Neural progenitor cell (in vitro differentiated cells): ENCODE data around the gene VAPA. TPM values are rescaled to one million over a fixed set of nuclear protein-coding genes. Genes with fewer than 3 reads are reported as not detected.
"Not testable (repeated sequence)": the region's sequence is repeated elsewhere in the genome, so short reads cannot be mapped to it uniquely, and the experiment has no call there.

Experiments
- DNase-seq: peaks from one replicate; pipeline ENCODE4 v3.0.0-alpha.2; 2016; ENCODE audit warnings: low spot score
- H2AFZ ChIP-seq: fragments of 200-600 bp; sonication (generic); replicated peaks from 2 replicates; pipeline ENCODE4 v1.6.1; 2016; ENCODE audit warnings: antibody characterized with exemption
- H3F3A ChIP-seq: fragments of 200-600 bp; sonication (generic); 2 replicates; pipeline ENCODE4 v1.6.1; 2016; ENCODE audit warnings: antibody characterized with exemption, low read depth
- H3K27ac ChIP-seq: fragments of 200-600 bp; sonication (generic); 2 replicates; pipeline ENCODE4 v1.5.1; 2016; ENCODE audit warnings: mild to moderate bottlenecking
- H3K27me3 ChIP-seq: fragments of 200-600 bp; sonication (generic); 2 replicates; pipeline ENCODE4 v1.6.1; 2016; ENCODE audit warnings: mild to moderate bottlenecking, moderate library complexity
- H3K36me3 ChIP-seq: fragments of 200-600 bp; sonication (generic); 2 replicates; pipeline ENCODE4 v1.5.1; 2016
- H3K4me1 ChIP-seq: fragments of 200-600 bp; sonication (generic); 2 replicates; pipeline ENCODE4 v1.6.1; 2016; ENCODE audit warnings: mixed run types
- H3K4me2 ChIP-seq: fragments of 200-600 bp; sonication (generic); 2 replicates; pipeline ENCODE4 v1.6.1; 2016
- H3K4me3 ChIP-seq: fragments of 200-600 bp; sonication (generic); 2 replicates; pipeline ENCODE4 v1.5.1; 2016
- H3K79me2 ChIP-seq: fragments of 200-600 bp; sonication (generic); 2 replicates; pipeline ENCODE4 v1.6.1; 2016; ENCODE audit warnings: low read depth
- H3K9ac ChIP-seq: fragments of 200-600 bp; sonication (generic); 2 replicates; pipeline ENCODE4 v1.6.1; 2016
- H3K9me3 ChIP-seq: fragments of 200-600 bp; sonication (generic); 2 replicates; pipeline ENCODE4 v1.5.1; 2016; ENCODE audit warnings: low read depth
- H4K20me1 ChIP-seq: fragments of 200-600 bp; sonication (generic); 2 replicates; pipeline ENCODE4 v1.6.1; 2016; ENCODE audit warnings: low read depth
- H3K27ac Mint-ChIP-seq: 3 replicates; pipeline ENCODE4 v1.8.0; 2021; ENCODE audit warnings: mixed read lengths
- H3K27me3 Mint-ChIP-seq: 2 replicates; pipeline ENCODE4 v1.8.0; 2022; ENCODE audit warnings: low read depth, mild to moderate bottlenecking, inconsistent platforms, moderate library complexity, mixed read lengths; ENCODE audit not compliant: insufficient read depth
- H3K36me3 Mint-ChIP-seq: 3 replicates; pipeline ENCODE4 v1.8.0; 2021; ENCODE audit warnings: mixed read lengths
- H3K4me1 Mint-ChIP-seq: 3 replicates; pipeline ENCODE4 v1.8.0; 2021; ENCODE audit warnings: mixed read lengths
- H3K4me3 Mint-ChIP-seq: 3 replicates; pipeline ENCODE4 v1.8.0; 2021; ENCODE audit warnings: mild to moderate bottlenecking, moderate library complexity, mixed read lengths
- H3K9me3 Mint-ChIP-seq: 3 replicates; pipeline ENCODE4 v1.8.0; 2020; ENCODE audit warnings: mixed read lengths
- EZH2 ChIP-seq: fragments of 200-600 bp; sonication (generic); IDR thresholded peaks from 2 replicates; pipeline ENCODE4 v1.6.1; 2017; ENCODE audit warnings: antibody characterized with exemption, mild to moderate bottlenecking, moderate library complexity
- EZH2phosphoT487 ChIP-seq: fragments of 200-600 bp; sonication (generic); IDR thresholded peaks from 2 replicates; pipeline ENCODE4 v1.6.1; 2017; ENCODE audit warnings: antibody characterized with exemption
- total RNA-seq: library from RNA; depleted of rRNA; stranded (reverse); fragments of >200 nt; gene quantifications from 2 replicates; pipeline ENCODE4 v1.2.3, GENCODE V29; 2015; ENCODE audit warnings: low replicate concordance
- TF ChIP-seq, protein P1 (sequence below): fragments of 200-600 bp; sonication (generic); IDR thresholded peaks from 2 replicates; pipeline ENCODE4 v1.5.1; 2017; ENCODE audit warnings: antibody characterized with exemption, mild to moderate bottlenecking

VAPA gene
- total RNA-seq, 1 donor from 2014 or later = 285 TPM

DNA sequence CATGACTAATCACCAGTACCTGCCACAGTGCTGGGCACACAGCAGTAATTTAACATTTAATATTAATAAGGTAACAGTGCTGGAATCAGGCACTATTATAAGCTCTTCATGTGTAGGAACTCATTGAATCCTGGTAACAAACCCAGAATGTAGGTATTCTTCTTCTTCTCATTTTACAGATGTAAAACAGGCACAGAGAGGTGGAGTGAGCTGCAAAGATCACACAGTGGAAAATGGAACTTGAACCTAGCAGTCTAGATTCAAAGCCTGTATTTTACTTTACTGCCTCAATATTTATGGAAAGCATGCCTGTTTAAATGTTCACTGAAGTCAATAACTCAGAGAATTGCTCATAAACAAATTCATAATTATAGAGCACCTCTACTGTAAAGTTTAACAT is 3.7 kb upstream of the VAPA start:
- Histone ChIP-seq H4K20me1 (peaks cover 5% of the 10 kb centered on the region), H3K27ac (no peak overlapping the region), H3K79me2 (peaks cover 9% of the 10 kb centered on the region), H3K4me3 (no peak overlapping the region), H3K4me1 (no peaks in the 10 kb centered on the region), H2AFZ (no peak overlapping the region), H3K36me3 (no peaks in the 10 kb centered on the region), H3F3A (no peaks in the 10 kb centered on the region), H3K27me3 (no peaks in the 10 kb centered on the region), H3K9ac (no peak overlapping the region), H3K9me3 (no peaks in the 10 kb centered on the region), H3K4me2 (no peak overlapping the region)
- TF ChIP-seq EZH2 (no peak), EZH2phosphoT487 (no peak)
- TF ChIP-seq, protein P1, sequence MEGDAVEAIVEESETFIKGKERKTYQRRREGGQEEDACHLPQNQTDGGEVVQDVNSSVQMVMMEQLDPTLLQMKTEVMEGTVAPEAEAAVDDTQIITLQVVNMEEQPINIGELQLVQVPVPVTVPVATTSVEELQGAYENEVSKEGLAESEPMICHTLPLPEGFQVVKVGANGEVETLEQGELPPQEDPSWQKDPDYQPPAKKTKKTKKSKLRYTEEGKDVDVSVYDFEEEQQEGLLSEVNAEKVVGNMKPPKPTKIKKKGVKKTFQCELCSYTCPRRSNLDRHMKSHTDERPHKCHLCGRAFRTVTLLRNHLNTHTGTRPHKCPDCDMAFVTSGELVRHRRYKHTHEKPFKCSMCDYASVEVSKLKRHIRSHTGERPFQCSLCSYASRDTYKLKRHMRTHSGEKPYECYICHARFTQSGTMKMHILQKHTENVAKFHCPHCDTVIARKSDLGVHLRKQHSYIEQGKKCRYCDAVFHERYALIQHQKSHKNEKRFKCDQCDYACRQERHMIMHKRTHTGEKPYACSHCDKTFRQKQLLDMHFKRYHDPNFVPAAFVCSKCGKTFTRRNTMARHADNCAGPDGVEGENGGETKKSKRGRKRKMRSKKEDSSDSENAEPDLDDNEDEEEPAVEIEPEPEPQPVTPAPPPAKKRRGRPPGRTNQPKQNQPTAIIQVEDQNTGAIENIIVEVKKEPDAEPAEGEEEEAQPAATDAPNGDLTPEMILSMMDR = no peak
- DNase-seq = no peak
- peaks cover 11% of the 10 kb centered on the region for H3K4me1 Mint-ChIP-seq
- peaks cover under 1% of the 10 kb centered on the region for H3K36me3 Mint-ChIP-seq
- H3K27ac Mint-ChIP-seq = no peak overlapping the region
- H3K4me3 Mint-ChIP-seq = no peak overlapping the region
- H3K27me3 Mint-ChIP-seq = no peaks in the 10 kb centered on the region
- no peaks in the 10 kb centered on the region for H3K9me3 Mint-ChIP-seq

DNA sequence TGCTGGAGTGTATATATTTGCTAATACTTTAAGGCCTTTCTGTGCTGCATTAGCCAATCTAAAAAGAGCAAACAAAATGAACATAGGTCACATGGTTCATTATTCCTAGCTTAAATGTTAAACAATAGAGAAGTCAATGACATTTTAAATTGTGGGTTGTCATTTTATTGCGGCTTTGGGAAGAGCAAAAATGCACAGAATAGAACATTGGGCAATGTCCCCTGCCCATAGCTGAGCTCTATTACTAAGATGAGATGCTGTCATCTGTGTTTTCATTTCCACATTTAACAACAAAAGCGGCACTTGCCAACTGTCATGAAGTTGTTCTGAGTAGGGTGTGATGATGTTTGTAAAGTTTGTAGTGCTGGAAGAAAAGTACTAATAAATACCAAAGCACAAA is 3.2 kb upstream of the VAPA start:
- Mint-ChIP-seq H3K27me3 (no peaks in the 10 kb centered on the region), H3K4me1 (peaks cover 16% of the 10 kb centered on the region), H3K4me3 (no peak overlapping the region), H3K9me3 (no peaks in the 10 kb centered on the region), H3K27ac (no peak overlapping the region), H3K36me3 (peaks cover 2% of the 10 kb centered on the region)
- H3K27me3 ChIP-seq = no peaks in the 10 kb centered on the region
- TF ChIP-seq EZH2phosphoT487 = no peak
- TF ChIP-seq, protein P1 = no peak
- TF ChIP-seq EZH2 = no peak
- H4K20me1 ChIP-seq = peaks cover 11% of the 10 kb centered on the region
- H3K4me3 ChIP-seq = no peak overlapping the region
- H3K36me3 ChIP-seq = no peaks in the 10 kb centered on the region
- H3K79me2 ChIP-seq = peaks cover 15% of the 10 kb centered on the region
- H3K4me1 ChIP-seq = peaks cover 5% of the 10 kb centered on the region
- H3F3A ChIP-seq = no peaks in the 10 kb centered on the region
- H3K9ac ChIP-seq = no peak overlapping the region
- H3K27ac ChIP-seq = no peak overlapping the region
- no peak for DNase-seq
- H2AFZ ChIP-seq = no peak overlapping the region
- no peak overlapping the region for H3K4me2 ChIP-seq
- H3K9me3 ChIP-seq = no peaks in the 10 kb centered on the region

DNA sequence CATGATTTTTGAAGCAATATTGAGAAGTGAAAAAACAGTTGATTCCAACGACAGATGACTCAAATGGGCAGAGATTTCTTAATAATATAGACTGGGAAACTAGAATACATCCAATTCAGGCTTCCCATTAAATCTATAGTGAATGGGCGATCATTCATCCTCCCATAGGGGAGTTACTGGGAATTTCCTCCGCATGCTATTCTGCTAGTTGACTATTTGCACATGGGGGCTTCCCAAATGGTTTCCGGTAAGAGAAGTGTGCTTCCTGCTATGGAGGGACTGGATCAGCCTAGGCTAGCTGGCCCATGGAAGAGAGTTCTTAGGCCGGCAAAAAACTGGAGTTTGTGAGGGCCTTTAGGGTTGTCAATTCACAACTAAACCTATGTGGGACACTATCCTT is 2.6 kb upstream of the VAPA start:
- DNase-seq = no peak
- Histone ChIP-seq H3K27me3 (no peaks in the 10 kb centered on the region), H3F3A (no peaks in the 10 kb centered on the region), H3K4me2 (no peak overlapping the region), H3K4me3 (no peak overlapping the region), H3K9me3 (no peaks in the 10 kb centered on the region), H3K79me2 (peaks cover 20% of the 10 kb centered on the region), H3K27ac (no peak overlapping the region), H3K36me3 (no peaks in the 10 kb centered on the region), H4K20me1 (peaks cover 16% of the 10 kb centered on the region), H3K9ac (no peak overlapping the region), H2AFZ (no peak overlapping the region), H3K4me1 (peaks cover 10% of the 10 kb centered on the region)
- Mint-ChIP-seq H3K9me3 (no peaks in the 10 kb centered on the region), H3K27ac (no peak overlapping the region), H3K4me1 (peaks cover 22% of the 10 kb centered on the region), H3K4me3 (no peak overlapping the region), H3K36me3 (peaks cover 2% of the 10 kb centered on the region), H3K27me3 (no peaks in the 10 kb centered on the region)
- TF ChIP-seq EZH2 (no peak), EZH2phosphoT487 (no peak)
- TF ChIP-seq, protein P1 = no peak

DNA sequence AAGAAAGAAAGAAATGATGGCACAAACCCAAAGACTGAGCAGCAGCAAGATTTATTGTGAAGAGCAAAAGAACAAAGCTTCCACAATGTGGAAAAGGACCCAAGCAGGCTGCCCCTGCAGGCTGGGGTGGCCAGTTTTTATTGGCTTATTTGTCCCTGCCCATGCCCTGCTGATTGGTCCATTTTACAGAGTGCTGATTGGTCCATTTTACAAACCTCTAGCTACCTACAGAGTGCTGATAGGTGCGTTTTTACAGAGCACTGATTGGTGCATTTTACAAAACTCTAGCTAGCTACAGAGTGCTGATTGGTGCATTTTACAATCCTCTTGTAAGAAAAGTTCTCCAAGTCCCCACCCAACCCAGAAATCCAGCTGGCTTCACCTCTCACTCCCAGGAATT is 1.5 kb upstream of the VAPA start:
- Mint-ChIP-seq H3K4me1 (peaks cover 27% of the 10 kb centered on the region), H3K4me3 (peak overlapping the region; percentile 91)
- H3K27ac Mint-ChIP-seq, H3K27me3 Mint-ChIP-seq, H3K9me3 ChIP-seq, H3K27ac ChIP-seq, H3K9ac ChIP-seq, H3K36me3 Mint-ChIP-seq, H3K9me3 Mint-ChIP-seq, H3K4me2 ChIP-seq, H3K4me3 ChIP-seq, H3K27me3 ChIP-seq, H3K36me3 ChIP-seq, H3F3A ChIP-seq, DNase-seq: not testable (repeated sequence)
- Histone ChIP-seq H4K20me1 (peaks cover 27% of the 10 kb centered on the region), H2AFZ (peak overlapping the region; percentile 94), H3K4me1 (peaks cover 19% of the 10 kb centered on the region), H3K79me2 (peaks cover 31% of the 10 kb centered on the region)
